ENCODE data around the gene EPHA2.

GRCh38 chr1:16145030-16145661 lies 10.7 kb downstream of the EPHA2 start:
- TF ChIP-seq, protein P1, sequence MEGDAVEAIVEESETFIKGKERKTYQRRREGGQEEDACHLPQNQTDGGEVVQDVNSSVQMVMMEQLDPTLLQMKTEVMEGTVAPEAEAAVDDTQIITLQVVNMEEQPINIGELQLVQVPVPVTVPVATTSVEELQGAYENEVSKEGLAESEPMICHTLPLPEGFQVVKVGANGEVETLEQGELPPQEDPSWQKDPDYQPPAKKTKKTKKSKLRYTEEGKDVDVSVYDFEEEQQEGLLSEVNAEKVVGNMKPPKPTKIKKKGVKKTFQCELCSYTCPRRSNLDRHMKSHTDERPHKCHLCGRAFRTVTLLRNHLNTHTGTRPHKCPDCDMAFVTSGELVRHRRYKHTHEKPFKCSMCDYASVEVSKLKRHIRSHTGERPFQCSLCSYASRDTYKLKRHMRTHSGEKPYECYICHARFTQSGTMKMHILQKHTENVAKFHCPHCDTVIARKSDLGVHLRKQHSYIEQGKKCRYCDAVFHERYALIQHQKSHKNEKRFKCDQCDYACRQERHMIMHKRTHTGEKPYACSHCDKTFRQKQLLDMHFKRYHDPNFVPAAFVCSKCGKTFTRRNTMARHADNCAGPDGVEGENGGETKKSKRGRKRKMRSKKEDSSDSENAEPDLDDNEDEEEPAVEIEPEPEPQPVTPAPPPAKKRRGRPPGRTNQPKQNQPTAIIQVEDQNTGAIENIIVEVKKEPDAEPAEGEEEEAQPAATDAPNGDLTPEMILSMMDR (conservative IDR thresholded peaks at IDR 0.05 in 1 of 2, IDR thresholded peaks at IDR 0.05 in 1 of 2; ENCODE audit: low read depth in 1 of 2, low read length in 2 of 2): no peak
- no peak for TF ChIP-seq EZH2 (IDR thresholded peaks at IDR 0.05; ENCODE audit: low read length, missing control alignments)

Measured in fibroblast of lung (primary cell).